Measurements from ENCODE around the gene HIVEP1.

GRCh38 chr6:12030993-12031550 is 19.0 kb downstream of the HIVEP1 start:
- TF ChIP-seq EZH2 (IDR thresholded peaks at IDR 0.05) (no peak), POLR2AphosphoS5 (IDR thresholded peaks at IDR 0.05; ENCODE audit: borderline replicate concordance, low read depth, low read length) (no peak)
